Lower leg skin (tissue), 3 donors: ENCODE data around the gene ZNF777.
"Not testable (repeated sequence)": the region's sequence is repeated elsewhere in the genome, so short reads cannot be mapped to it uniquely, and the experiment has no call there.

ENCODE experiments used
- CTCF ChIP-seq, 3 donors: fragments of 450-650 bp; IDR thresholded peaks; one replicate each; pipeline ENCODE4 v1.5.1; 2016; ENCODE audit warnings: antibody characterized with exemption in 3 of 3, mild to moderate bottlenecking in 3 of 3, moderate library complexity in 2 of 3
- POLR2A ChIP-seq, 2 donors: fragments of 450-650 bp; IDR thresholded peaks; one replicate each; pipeline ENCODE4 v1.6.1; 2016 to 2017; ENCODE audit warnings: antibody characterized with exemption in 2 of 2, mild to moderate bottlenecking in 1 of 2, moderate library complexity in 1 of 2

DNA sequence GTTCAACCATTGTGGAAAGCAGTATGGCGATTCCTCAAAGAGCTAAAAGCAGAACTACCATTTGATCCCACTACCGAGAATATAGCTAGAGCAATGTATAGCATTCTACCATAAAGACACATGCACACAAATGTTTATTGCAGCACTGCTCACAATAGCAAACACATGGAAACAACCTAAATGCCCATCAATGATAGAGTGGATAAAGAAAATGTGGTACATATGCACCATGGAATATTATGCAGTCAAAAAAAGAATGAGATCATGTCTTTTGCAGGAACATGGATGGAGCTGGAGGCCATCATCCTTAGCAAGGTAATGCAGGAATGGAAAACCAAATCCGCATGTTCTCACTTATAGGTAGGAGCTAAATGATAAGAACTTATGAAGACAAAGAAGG lies 47.8 kb downstream of the ZNF777 start:
- TF ChIP-seq CTCF, POLR2A (IDR thresholded peaks at IDR 0.05): not testable (repeated sequence)
